Thyroid gland (tissue), 4 donors: ENCODE data around the gene SYDE2. TPM values are rescaled to one million over a fixed set of nuclear protein-coding genes. Genes with fewer than 3 reads are reported as not detected.
A peak's percentile ranks its signal among the peaks of the same experiment; 100 is the strongest.
"Not testable (repeated sequence)": the region's sequence is repeated elsewhere in the genome, so short reads cannot be mapped to it uniquely, and the experiment has no call there.

Experiments
- DNase-seq, 2 donors: peaks; one replicate each; pipeline ENCODE4 v3.0.0-alpha.2; 2019
- H3K27ac ChIP-seq, 3 donors: fragments of 200-600 bp; sonication (generic); 1 replicate in 2 of 3; 2 replicates in 1 of 3; pipeline ENCODE4 v1.5.1; 2016 to 2019; ENCODE audit warnings: mild to moderate bottlenecking in 1 of 3, moderate library complexity in 1 of 3
- H3K27me3 ChIP-seq: fragments of 200-600 bp; sonication (generic); one replicate; pipeline ENCODE4 v1.5.1; 2019
- H3K36me3 ChIP-seq, 2 donors: fragments of 200-600 bp; sonication (generic); one replicate each; pipeline ENCODE4 v1.5.1; 2016 to 2019
- H3K4me1 ChIP-seq, 2 donors: fragments of 200-600 bp; sonication (generic); one replicate each; pipeline ENCODE4 v1.5.1; 2017 to 2019
- H3K4me3 ChIP-seq, 3 donors: fragments of 200-600 bp; sonication (generic); replicated peaks in 1 of 3; 1 replicate in 2 of 3; 2 replicates in 1 of 3; pipeline ENCODE4 v1.5.1; 2016; ENCODE audit warnings: mild to moderate bottlenecking in 1 of 3
- H3K9me3 ChIP-seq: fragments of 200-600 bp; sonication (generic); one replicate; pipeline ENCODE4 v1.5.1; 2017
- POLR2A ChIP-seq, 2 donors: fragments of 450-650 bp; IDR thresholded peaks; one replicate each; pipeline ENCODE4 v1.6.1; 2017; ENCODE audit warnings: antibody characterized with exemption in 2 of 2, mild to moderate bottlenecking in 2 of 2, moderate library complexity in 1 of 2
- WGBS, 2 donors: methylation state at CpG; one replicate each; pipeline ENCODE4 v1.1.5; 2017; 5-methylcytosine and 5-hydroxymethylcytosine counted together
- intact Hi-C: fragments of 100-400 bp; cut with DNase I; formaldehyde crosslinking; loops from one replicate; pipeline ENCODE4 v1.15.1; 2023
- total RNA-seq, 4 donors: library from RNA; depleted of rRNA; stranded (reverse); fragments of >200 nt; gene quantifications; one replicate each; pipeline ENCODE4 v1.2.3, GENCODE V29; 2016
- TF ChIP-seq, protein P1 (sequence below), 6 experiments: fragments of 200-600 bp in 3 of 6; fragments of 450-650 bp in 3 of 6; sonication (generic) in 3 of 6; IDR thresholded peaks; one replicate each; pipeline ENCODE4 v1.5.1; 2016 to 2019; ENCODE audit warnings: antibody characterized with exemption in 6 of 6, mild to moderate bottlenecking in 2 of 6, inconsistent platforms in 1 of 6, moderate library complexity in 1 of 6

SYDE2 gene
- total RNA-seq, 4 donors from 2014 or later = 15.2 to 30.8 (median 20.5) TPM

DNA sequence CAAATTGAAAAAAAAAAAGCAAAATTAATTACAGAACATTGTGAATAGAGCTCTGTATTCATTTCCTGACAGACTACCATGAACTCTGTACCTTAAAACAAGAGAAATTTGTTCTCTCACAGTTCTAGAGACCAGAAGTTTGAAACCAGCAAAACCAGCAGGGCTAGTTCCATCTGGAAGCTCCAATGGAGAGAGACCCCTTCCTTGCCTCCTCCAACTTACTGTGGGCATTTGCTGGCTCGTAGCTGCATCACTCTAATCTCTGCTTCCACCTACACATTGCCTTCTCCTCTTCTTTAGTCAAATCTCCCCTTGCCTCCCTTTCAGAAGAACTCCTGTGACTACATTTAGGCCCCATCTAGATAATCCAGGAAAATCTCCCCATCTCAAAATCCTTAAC lies 56.5 kb downstream of the SYDE2 start:
- no peak overlapping the region for H3K27ac ChIP-seq
- 72 to 85% methylated on average over 1 of the region's 1 CpG for WGBS, 2 donors
- no peak for TF ChIP-seq POLR2A (IDR thresholded peaks at IDR 0.05)
- TF ChIP-seq, protein P1, sequence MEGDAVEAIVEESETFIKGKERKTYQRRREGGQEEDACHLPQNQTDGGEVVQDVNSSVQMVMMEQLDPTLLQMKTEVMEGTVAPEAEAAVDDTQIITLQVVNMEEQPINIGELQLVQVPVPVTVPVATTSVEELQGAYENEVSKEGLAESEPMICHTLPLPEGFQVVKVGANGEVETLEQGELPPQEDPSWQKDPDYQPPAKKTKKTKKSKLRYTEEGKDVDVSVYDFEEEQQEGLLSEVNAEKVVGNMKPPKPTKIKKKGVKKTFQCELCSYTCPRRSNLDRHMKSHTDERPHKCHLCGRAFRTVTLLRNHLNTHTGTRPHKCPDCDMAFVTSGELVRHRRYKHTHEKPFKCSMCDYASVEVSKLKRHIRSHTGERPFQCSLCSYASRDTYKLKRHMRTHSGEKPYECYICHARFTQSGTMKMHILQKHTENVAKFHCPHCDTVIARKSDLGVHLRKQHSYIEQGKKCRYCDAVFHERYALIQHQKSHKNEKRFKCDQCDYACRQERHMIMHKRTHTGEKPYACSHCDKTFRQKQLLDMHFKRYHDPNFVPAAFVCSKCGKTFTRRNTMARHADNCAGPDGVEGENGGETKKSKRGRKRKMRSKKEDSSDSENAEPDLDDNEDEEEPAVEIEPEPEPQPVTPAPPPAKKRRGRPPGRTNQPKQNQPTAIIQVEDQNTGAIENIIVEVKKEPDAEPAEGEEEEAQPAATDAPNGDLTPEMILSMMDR (IDR thresholded peaks at IDR 0.05) = no peak

DNA sequence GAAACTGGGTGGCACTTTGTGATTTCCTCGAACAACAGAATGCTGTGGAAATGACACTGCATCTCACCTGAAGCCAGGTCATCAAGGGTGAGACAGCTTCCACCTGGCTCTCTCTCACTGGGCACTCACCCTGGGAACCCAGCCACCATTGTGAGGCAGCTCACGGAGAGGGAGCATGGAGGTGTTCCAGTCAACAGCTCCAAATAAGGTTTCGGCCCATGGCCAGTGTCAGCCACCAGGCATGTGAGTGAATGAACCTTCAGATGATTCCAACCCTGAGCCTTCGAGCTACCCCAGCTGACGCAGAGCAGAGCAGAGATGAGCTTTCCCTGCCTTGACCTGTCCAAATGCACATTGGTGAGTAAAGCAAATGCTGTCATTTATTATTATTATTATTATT lies 58.1 kb downstream of the SYDE2 start:
- no peak overlapping the region for H3K4me3 ChIP-seq
- no peak for TF ChIP-seq POLR2A (IDR thresholded peaks at IDR 0.05)
- TF ChIP-seq, protein P1 (IDR thresholded peaks at IDR 0.05) = no peak
- no peak overlapping the region for H3K27ac ChIP-seq
- H3K4me1 ChIP-seq = peaks cover 6 to 10% of the 10 kb centered on the region in 2 donors
- WGBS, 2 donors = 82 to 96% methylated on average over 4 of the region's 5 CpGs
- DNase-seq = no peak
- intact Hi-C loops = no loop called here
- no peaks in the 10 kb centered on the region for H3K9me3 ChIP-seq
- H3K27me3 ChIP-seq = no peaks in the 10 kb centered on the region
- no peaks in the 10 kb centered on the region for H3K36me3 ChIP-seq

More for the DNA sequence above, 56.5 kb downstream of the SYDE2 start:
- Histone ChIP-seq H3K27me3 (no peaks in the 10 kb centered on the region), H3K9me3 (no peaks in the 10 kb centered on the region), H3K4me3 (no peak overlapping the region), H3K36me3 (no peaks in the 10 kb centered on the region), H3K4me1 (peaks cover 0 to 7% of the 10 kb centered on the region in 2 donors)
- intact Hi-C loops = no loop called here
- no peak for DNase-seq

DNA sequence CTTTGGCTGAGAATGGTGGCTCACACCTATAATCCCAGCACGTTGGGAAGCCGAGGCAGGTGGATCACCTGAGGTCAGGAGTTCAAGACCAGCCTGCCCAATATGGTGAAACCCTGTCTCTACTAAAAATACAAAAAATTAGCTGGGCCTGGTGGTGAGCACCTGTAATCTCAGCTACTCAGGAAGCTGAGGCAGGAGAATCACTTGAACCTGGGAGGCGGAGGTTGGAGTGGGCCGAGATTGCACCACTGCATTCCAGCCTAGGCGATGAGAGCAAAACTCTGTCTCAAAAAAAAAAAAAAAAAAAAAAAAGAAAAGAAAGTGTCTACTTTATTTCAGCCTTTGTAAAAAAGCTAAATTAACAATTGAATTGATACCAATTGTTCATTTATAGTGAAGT lies 62.4 kb downstream of the SYDE2 start:
- H3K27me3 ChIP-seq, intact Hi-C loops, H3K9me3 ChIP-seq, H3K36me3 ChIP-seq, H3K4me3 ChIP-seq: not testable (repeated sequence)
- peaks cover 9 to 23% of the 10 kb centered on the region in 2 donors for H3K4me1 ChIP-seq
- peak overlapping the region in 1 of 3 donors; percentile 43 for H3K27ac ChIP-seq
- peak; percentile 41 to 44 for DNase-seq
- 68 to 77% methylated on average over 5 of the region's 5 CpGs for WGBS, 2 donors

DNA sequence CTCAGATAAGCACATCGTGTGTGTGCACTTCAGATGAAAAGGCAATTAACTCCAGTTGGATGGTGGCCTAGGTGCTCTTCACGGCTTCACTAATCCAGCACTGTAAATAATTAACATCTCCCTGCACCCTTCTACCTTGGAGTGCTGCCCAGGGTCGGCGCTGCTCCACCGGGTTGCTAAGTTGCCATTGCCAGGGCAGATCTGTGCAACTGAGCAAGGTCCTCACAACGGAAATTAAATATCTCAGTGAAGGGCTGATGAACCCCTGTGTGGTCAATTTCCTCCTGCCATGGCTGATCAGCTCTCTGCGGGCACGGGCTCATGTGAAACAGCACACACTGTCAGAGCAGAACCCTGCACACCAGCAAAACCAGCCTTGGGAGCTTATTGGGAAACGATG lies 63.2 kb downstream of the SYDE2 start:
- Histone ChIP-seq H3K4me3 (no peak overlapping the region), H3K36me3 (no peaks in the 10 kb centered on the region), H3K4me1 (peaks cover 9 to 23% of the 10 kb centered on the region in 2 donors), H3K27me3 (no peaks in the 10 kb centered on the region), H3K27ac (peak overlapping the region in 2 of 3 donors; percentile 37 to 43), H3K9me3 (no peaks in the 10 kb centered on the region)
- peak; percentile 91 to 92 for DNase-seq
- TF ChIP-seq POLR2A (IDR thresholded peaks at IDR 0.05) = no peak
- TF ChIP-seq, protein P1 (IDR thresholded peaks at IDR 0.05) = no peak
- WGBS, 2 donors = 24 to 26% methylated on average over 9 of the region's 9 CpGs
- intact Hi-C loops = no loop called here

DNA sequence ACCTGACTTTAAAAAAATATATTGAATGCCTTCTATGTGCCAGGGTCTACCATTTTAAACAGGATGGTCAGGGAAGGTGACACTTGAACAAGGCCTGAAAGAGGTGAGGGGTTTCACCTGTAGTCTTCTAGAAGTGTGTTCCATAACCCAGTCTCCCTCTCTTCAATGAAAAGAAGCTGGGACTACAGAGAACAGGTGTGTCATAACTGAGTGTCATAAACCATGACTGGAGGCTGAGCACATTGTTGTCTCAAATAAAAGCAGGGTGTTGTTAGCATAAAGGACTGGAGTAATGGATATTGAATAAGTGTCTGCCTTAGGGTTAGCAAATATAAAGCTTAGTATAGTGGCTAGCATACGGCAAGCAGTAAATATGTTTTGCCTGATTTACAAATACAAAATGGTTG lies 65.4 kb downstream of the SYDE2 start:
- no peaks in the 10 kb centered on the region for H3K36me3 ChIP-seq
- no peak for DNase-seq
- intact Hi-C loops = no loop called here
- no peak overlapping the region for H3K4me3 ChIP-seq
- 95 to 98% methylated on average over 1 of the region's 1 CpG for WGBS, 2 donors
- H3K27me3 ChIP-seq = no peaks in the 10 kb centered on the region
- peaks cover 9 to 23% of the 10 kb centered on the region in 2 donors for H3K4me1 ChIP-seq
- no peaks in the 10 kb centered on the region for H3K9me3 ChIP-seq
- TF ChIP-seq, protein P1 (IDR thresholded peaks at IDR 0.05) = no peak
- TF ChIP-seq POLR2A (IDR thresholded peaks at IDR 0.05) = no peak
- H3K27ac ChIP-seq = peak overlapping the region; percentile 1 to 81 (median 20)
